Measurements from ENCODE around the gene TVP23C.

The TVP23C gene

DNA sequence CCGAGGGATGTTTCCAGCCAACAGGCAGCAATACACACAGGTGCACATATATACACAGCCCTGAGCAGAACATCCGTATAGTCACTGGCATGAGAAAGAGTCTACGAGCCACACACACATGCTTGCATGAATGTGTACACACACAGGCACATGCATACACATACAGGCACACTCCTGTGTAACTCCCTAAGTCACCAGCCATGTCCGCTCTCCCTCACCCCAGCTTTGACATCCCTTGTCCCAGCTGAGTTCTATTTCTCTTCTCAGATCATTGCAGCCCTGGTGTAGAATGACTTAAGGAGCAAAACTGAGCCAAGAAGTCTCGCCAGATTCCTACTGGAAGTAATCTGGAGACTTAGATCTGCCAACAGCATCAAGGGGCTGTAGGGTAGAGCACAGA is 108.9 kb downstream of the TVP23C start:
- ATAC-seq = no peak

DNA sequence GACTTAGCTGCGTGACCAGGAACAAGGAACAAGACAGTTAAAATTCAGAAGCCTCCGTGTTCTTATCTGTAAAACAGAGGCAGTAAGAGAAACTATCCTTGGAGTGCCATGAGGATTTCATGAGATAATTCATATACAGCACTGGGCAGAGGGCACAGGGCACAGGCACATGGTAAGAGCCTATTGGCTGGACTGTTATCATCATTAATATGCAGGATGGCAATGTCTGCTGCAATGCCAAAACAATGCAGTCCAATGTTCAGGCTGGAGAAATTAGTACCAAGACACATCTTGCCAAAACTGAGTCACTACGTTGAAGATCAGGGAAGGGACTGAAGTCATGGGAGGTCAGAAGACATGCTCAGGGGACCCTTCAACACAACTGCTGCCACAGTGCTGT is 109.5 kb downstream of the TVP23C start:
- ATAC-seq = no peak

More for the DNA sequence above, 108.9 kb downstream of the TVP23C start:
- TF ChIP-seq ZC3H10 (CRISPR knock-in tag; IDR thresholded peaks at IDR 0.05) (no peak), GLIS3 (CRISPR knock-in tag; IDR thresholded peaks at IDR 0.05) (no peak), TOX (CRISPR knock-in tag; IDR thresholded peaks at IDR 0.05; ENCODE audit: borderline replicate concordance) (no peak), BACH2 (CRISPR knock-in tag; IDR thresholded peaks at IDR 0.05; ENCODE audit: borderline replicate concordance) (no peak), ZNF70 (CRISPR knock-in tag; IDR thresholded peaks at IDR 0.05) (no peak), ISL1 (CRISPR knock-in tag; IDR thresholded peaks at IDR 0.05) (no peak), OSR1 (CRISPR knock-in tag; IDR thresholded peaks at IDR 0.05) (no peak)
- TF ChIP-seq, protein P1, sequence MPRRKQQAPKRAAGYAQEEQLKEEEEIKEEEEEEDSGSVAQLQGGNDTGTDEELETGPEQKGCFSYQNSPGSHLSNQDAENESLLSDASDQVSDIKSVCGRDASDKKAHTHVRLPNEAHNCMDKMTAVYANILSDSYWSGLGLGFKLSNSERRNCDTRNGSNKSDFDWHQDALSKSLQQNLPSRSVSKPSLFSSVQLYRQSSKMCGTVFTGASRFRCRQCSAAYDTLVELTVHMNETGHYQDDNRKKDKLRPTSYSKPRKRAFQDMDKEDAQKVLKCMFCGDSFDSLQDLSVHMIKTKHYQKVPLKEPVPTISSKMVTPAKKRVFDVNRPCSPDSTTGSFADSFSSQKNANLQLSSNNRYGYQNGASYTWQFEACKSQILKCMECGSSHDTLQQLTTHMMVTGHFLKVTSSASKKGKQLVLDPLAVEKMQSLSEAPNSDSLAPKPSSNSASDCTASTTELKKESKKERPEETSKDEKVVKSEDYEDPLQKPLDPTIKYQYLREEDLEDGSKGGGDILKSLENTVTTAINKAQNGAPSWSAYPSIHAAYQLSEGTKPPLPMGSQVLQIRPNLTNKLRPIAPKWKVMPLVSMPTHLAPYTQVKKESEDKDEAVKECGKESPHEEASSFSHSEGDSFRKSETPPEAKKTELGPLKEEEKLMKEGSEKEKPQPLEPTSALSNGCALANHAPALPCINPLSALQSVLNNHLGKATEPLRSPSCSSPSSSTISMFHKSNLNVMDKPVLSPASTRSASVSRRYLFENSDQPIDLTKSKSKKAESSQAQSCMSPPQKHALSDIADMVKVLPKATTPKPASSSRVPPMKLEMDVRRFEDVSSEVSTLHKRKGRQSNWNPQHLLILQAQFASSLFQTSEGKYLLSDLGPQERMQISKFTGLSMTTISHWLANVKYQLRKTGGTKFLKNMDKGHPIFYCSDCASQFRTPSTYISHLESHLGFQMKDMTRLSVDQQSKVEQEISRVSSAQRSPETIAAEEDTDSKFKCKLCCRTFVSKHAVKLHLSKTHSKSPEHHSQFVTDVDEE (CRISPR knock-in tag; IDR thresholded peaks at IDR 0.05) = no peak
- TF ChIP-seq, protein P2, sequence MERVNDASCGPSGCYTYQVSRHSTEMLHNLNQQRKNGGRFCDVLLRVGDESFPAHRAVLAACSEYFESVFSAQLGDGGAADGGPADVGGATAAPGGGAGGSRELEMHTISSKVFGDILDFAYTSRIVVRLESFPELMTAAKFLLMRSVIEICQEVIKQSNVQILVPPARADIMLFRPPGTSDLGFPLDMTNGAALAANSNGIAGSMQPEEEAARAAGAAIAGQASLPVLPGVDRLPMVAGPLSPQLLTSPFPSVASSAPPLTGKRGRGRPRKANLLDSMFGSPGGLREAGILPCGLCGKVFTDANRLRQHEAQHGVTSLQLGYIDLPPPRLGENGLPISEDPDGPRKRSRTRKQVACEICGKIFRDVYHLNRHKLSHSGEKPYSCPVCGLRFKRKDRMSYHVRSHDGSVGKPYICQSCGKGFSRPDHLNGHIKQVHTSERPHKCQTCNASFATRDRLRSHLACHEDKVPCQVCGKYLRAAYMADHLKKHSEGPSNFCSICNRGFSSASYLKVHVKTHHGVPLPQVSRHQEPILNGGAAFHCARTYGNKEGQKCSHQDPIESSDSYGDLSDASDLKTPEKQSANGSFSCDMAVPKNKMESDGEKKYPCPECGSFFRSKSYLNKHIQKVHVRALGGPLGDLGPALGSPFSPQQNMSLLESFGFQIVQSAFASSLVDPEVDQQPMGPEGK (CRISPR knock-in tag; IDR thresholded peaks at IDR 0.05; ENCODE audit: borderline replicate concordance) = no peak
- TF ChIP-seq, protein P3, sequence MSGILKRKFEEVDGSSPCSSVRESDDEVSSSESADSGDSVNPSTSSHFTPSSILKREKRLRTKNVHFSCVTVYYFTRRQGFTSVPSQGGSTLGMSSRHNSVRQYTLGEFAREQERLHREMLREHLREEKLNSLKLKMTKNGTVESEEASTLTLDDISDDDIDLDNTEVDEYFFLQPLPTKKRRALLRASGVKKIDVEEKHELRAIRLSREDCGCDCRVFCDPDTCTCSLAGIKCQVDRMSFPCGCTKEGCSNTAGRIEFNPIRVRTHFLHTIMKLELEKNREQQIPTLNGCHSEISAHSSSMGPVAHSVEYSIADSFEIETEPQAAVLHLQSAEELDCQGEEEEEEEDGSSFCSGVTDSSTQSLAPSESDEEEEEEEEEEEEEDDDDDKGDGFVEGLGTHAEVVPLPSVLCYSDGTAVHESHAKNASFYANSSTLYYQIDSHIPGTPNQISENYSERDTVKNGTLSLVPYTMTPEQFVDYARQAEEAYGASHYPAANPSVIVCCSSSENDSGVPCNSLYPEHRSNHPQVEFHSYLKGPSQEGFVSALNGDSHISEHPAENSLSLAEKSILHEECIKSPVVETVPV (CRISPR knock-in tag; IDR thresholded peaks at IDR 0.05) = no peak

DNA sequence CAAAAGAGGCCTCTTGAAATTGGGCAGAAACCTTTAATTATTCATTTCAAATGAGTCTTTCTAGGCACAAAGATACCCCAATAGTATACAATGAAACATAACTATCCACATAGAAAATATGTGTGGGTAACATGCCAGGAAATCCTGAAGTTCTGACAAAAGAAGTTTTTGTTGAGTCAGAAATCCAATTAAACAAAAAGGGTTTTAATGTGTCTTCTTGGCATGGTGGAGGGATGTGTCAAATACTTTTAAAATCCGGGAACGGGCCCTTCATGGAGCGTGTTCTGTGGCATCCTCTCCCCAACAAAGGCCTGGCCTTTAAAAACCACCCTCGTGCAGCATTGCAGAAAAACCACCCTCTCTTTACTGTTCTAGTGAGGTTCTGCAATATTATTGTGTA is 110.0 kb downstream of the TVP23C start:
- no peak for ATAC-seq
- no peak for TF ChIP-seq BACH2 (CRISPR knock-in tag; IDR thresholded peaks at IDR 0.05; ENCODE audit: borderline replicate concordance)
- TF ChIP-seq ZNF565 (CRISPR knock-in tag; conservative IDR thresholded peaks at IDR 0.05; ENCODE audit: low read depth) = no peak
- no peak for TF ChIP-seq GLIS3 (CRISPR knock-in tag; IDR thresholded peaks at IDR 0.05)
- TF ChIP-seq ZFP3 (CRISPR knock-in tag; IDR thresholded peaks at IDR 0.05) = no peak
- TF ChIP-seq, protein P4, sequence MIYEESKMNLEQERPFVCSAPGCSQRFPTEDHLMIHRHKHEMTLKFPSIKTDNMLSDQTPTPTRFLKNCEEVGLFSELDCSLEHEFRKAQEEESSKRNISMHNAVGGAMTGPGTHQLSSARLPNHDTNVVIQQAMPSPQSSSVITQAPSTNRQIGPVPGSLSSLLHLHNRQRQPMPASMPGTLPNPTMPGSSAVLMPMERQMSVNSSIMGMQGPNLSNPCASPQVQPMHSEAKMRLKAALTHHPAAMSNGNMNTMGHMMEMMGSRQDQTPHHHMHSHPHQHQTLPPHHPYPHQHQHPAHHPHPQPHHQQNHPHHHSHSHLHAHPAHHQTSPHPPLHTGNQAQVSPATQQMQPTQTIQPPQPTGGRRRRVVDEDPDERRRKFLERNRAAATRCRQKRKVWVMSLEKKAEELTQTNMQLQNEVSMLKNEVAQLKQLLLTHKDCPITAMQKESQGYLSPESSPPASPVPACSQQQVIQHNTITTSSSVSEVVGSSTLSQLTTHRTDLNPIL (CRISPR knock-in tag; IDR thresholded peaks at IDR 0.05; ENCODE audit: low read depth) = no peak
- TF ChIP-seq, protein P1 (CRISPR knock-in tag; IDR thresholded peaks at IDR 0.05) = no peak
- TF ChIP-seq ZNF8 (CRISPR knock-in tag; IDR thresholded peaks at IDR 0.05) = no peak
- TF ChIP-seq PPARA (CRISPR knock-in tag; IDR thresholded peaks at IDR 0.05; ENCODE audit: borderline replicate concordance) = no peak
- no peak for TF ChIP-seq ESRRG (CRISPR knock-in tag; IDR thresholded peaks at IDR 0.05)
- TF ChIP-seq ZNF70 (CRISPR knock-in tag; IDR thresholded peaks at IDR 0.05) = no peak
- no peak; the same call in 1 of the 2 replicates for TF ChIP-seq ISL1 (CRISPR knock-in tag; IDR thresholded peaks at IDR 0.05)
- no peak for TF ChIP-seq RARB (CRISPR knock-in tag; IDR thresholded peaks at IDR 0.05)
- TF ChIP-seq, protein P3 (CRISPR knock-in tag; IDR thresholded peaks at IDR 0.05) = no peak

More for the DNA sequence above, 109.5 kb downstream of the TVP23C start:
- TF ChIP-seq ZC3H10 (CRISPR knock-in tag; IDR thresholded peaks at IDR 0.05) (no peak), OSR1 (CRISPR knock-in tag; IDR thresholded peaks at IDR 0.05) (no peak)
- TF ChIP-seq, protein P1 (CRISPR knock-in tag; IDR thresholded peaks at IDR 0.05) = no peak
- TF ChIP-seq, protein P3 (CRISPR knock-in tag; IDR thresholded peaks at IDR 0.05) = no peak

Data from SK-N-SH treated with all-trans-retinoic acid at 6 μM for 48 hours (cell line).